ENCODE data around the gene SOWAHA. TPM values are rescaled to one million over a fixed set of nuclear protein-coding genes. Genes with fewer than 3 reads are reported as not detected.

Gene SOWAHA
- total and polyA plus RNA-seq, 7 donors: 0.01 to 0.06 TPM; not detected in 5

- Histone ChIP-seq H3K27me3 (ENCODE audit: insufficient read depth in 3 of 3, low read length in 2 of 3) (peaks cover 0 to 16% (median 2%) of the 10 kb centered on the region in 3 donors), H3K9me3 (no peaks in the 10 kb centered on the region), H3K4me1 (peaks cover 5% of the 10 kb centered on the region), H3K36me3 (ENCODE audit: insufficient read depth in 1 of 2, low read depth in 1 of 2) (no peaks in the 10 kb centered on the region), H3K27ac (no peak overlapping the region), H3K4me3 (no peak overlapping the region)
- ATAC-seq: no peak
- no peak for DNase-seq
- intact Hi-C loops (cut with DNase I): loop anchor here (5.0 kb wide), 2 partner anchors 33 to 48 kb away; partner anchors contain the start of genes GDF9 (in 1 of the 2) and UQCRQ (in 1 of the 2)
- no peak for TF ChIP-seq CTCF (IDR thresholded peaks at IDR 0.05)
- 95 to 96% (median 96%) methylated on average over 3 of the region's 3 CpGs for WGBS, 3 donors
These were observed 21.0 kb downstream of the SOWAHA start for GRCh38 chr5:132834057-132834456.

- H3K36me3 ChIP-seq (ENCODE audit: insufficient read depth in 1 of 2, low read depth in 1 of 2): no peaks in the 10 kb centered on the region
- WGBS, 3 donors: 98 to 100% (median 100%) methylated on average over 1 of the region's 1 CpG
- no peak overlapping the region for H3K27ac ChIP-seq
- no peak for ATAC-seq
- DNase-seq: no peak
- TF ChIP-seq CTCF (IDR thresholded peaks at IDR 0.05): no peak
- no peaks in the 10 kb centered on the region for H3K4me1 ChIP-seq
- no peak overlapping the region for H3K4me3 ChIP-seq
- no peaks in the 10 kb centered on the region for H3K9me3 ChIP-seq
- intact Hi-C loops (cut with DNase I): no loop called here
- no peaks in the 10 kb centered on the region for H3K27me3 ChIP-seq (ENCODE audit: insufficient read depth in 3 of 3, low read length in 2 of 3)
These were observed 23.8 kb downstream of the SOWAHA start for GRCh38 chr5:132836852-132837251.

GRCh38 chr5:132837868-132838267 lies 24.8 kb downstream of the SOWAHA start:
- no peak for TF ChIP-seq CTCF (IDR thresholded peaks at IDR 0.05)
- DNase-seq (no peak), ATAC-seq (no peak)
- H3K36me3 ChIP-seq (ENCODE audit: insufficient read depth in 1 of 2, low read depth in 1 of 2): no peaks in the 10 kb centered on the region
- H3K4me3 ChIP-seq: no peak overlapping the region
- H3K27ac ChIP-seq: no peak overlapping the region
- H3K27me3 ChIP-seq (ENCODE audit: insufficient read depth in 3 of 3, low read length in 2 of 3): no peaks in the 10 kb centered on the region
- intact Hi-C loops (cut with DNase I): no loop called here
- no peaks in the 10 kb centered on the region for H3K4me1 ChIP-seq
- 71 to 88% (median 84%) methylated on average over 2 of the region's 2 CpGs for WGBS, 3 donors
- H3K9me3 ChIP-seq: no peaks in the 10 kb centered on the region

GRCh38 chr5:132838516-132839282 lies 25.6 kb downstream of the SOWAHA start:
- Histone ChIP-seq H3K27ac (no peak overlapping the region), H3K27me3 (ENCODE audit: insufficient read depth in 3 of 3, low read length in 2 of 3) (no peaks in the 10 kb centered on the region), H3K4me1 (no peaks in the 10 kb centered on the region), H3K9me3 (no peaks in the 10 kb centered on the region), H3K4me3 (no peak overlapping the region), H3K36me3 (ENCODE audit: insufficient read depth in 1 of 2, low read depth in 1 of 2) (no peaks in the 10 kb centered on the region)
- ATAC-seq (no peak), DNase-seq (no peak)
- 57 to 79% (median 78%) methylated on average over 3 of the region's 3 CpGs for WGBS, 3 donors
- no peak for TF ChIP-seq CTCF (IDR thresholded peaks at IDR 0.05)
- intact Hi-C loops (cut with DNase I): no loop called here
